ENCODE measurements around the gene PSMB9.
"Not testable (repeated sequence)": the region's sequence is repeated elsewhere in the genome, so short reads cannot be mapped to it uniquely, and the experiment has no call there.

PSMB9 gene

GRCh38 chr6:32865724-32866443, 11.9 kb downstream of the PSMB9 start:
- no peak for FAIRE-seq

- FAIRE-seq: no peak
Observed at GRCh38 chr6:32867022-32867477, 13.1 kb downstream of the PSMB9 start.

- FAIRE-seq: no peak
Observed at GRCh38 chr6:32867554-32868256, 13.7 kb downstream of the PSMB9 start.

- peak; percentile 73 for FAIRE-seq
Observed at GRCh38 chr6:32868257-32868788, 14.3 kb downstream of the PSMB9 start.

- FAIRE-seq: not testable (repeated sequence)
Observed at GRCh38 chr6:32873947-32874346, 20.0 kb downstream of the PSMB9 start.

GRCh38 chr6:32876603-32877002, 22.6 kb downstream of the PSMB9 start:
- no peak for FAIRE-seq

GRCh38 chr6:32879691-32880090, 25.7 kb downstream of the PSMB9 start:
- no peak for FAIRE-seq

GRCh38 chr6:32880962-32881361, 27.0 kb downstream of the PSMB9 start:
- not testable (repeated sequence) for FAIRE-seq

GRCh38 chr6:32882879-32883250, 28.9 kb downstream of the PSMB9 start:
- no peak for FAIRE-seq

GRCh38 chr6:32883789-32884188, 29.8 kb downstream of the PSMB9 start:
- no peak for FAIRE-seq

GRCh38 chr6:32885698-32886286, 31.8 kb downstream of the PSMB9 start:
- no peak for FAIRE-seq

GRCh38 chr6:32886681-32887383, 32.8 kb downstream of the PSMB9 start:
- no peak for FAIRE-seq

GRCh38 chr6:32887616-32888015, 33.6 kb downstream of the PSMB9 start:
- no peak for FAIRE-seq

GRCh38 chr6:32888576-32888975, 34.6 kb downstream of the PSMB9 start:
- no peak for FAIRE-seq

GRCh38 chr6:32889533-32889932, 35.5 kb downstream of the PSMB9 start:
- FAIRE-seq: no peak

- no peak for FAIRE-seq
Observed at GRCh38 chr6:32890831-32891230, 36.8 kb downstream of the PSMB9 start.

GRCh38 chr6:32894085-32895005, 40.4 kb downstream of the PSMB9 start:
- FAIRE-seq: no peak

GRCh38 chr6:32895006-32895345, 41.0 kb downstream of the PSMB9 start:
- no peak for FAIRE-seq

GRCh38 chr6:32903952-32904351, 50.0 kb downstream of the PSMB9 start:
- no peak for FAIRE-seq

GRCh38 chr6:32905078-32905477, 51.1 kb downstream of the PSMB9 start:
- FAIRE-seq: no peak

- no peak for FAIRE-seq
Observed at GRCh38 chr6:32906539-32906938, 52.5 kb downstream of the PSMB9 start.

- no peak for FAIRE-seq
Observed at GRCh38 chr6:32908897-32909296, 54.9 kb downstream of the PSMB9 start.
